NCI-H1694 (cell line): ENCODE results near the gene SIRT3.
"Not testable (repeated sequence)": the region's sequence is repeated elsewhere in the genome, so short reads cannot be mapped to it uniquely, and the experiment has no call there.

Source experiments
- DNase-seq: peaks from one replicate; lab custom pipeline; 2025; lab: John Stamatoyannopoulos, UW

Gene SIRT3

GRCh38 chr11:240315-240714, 4.2 kb upstream of the SIRT3 start:
- no peak for DNase-seq

DNA sequence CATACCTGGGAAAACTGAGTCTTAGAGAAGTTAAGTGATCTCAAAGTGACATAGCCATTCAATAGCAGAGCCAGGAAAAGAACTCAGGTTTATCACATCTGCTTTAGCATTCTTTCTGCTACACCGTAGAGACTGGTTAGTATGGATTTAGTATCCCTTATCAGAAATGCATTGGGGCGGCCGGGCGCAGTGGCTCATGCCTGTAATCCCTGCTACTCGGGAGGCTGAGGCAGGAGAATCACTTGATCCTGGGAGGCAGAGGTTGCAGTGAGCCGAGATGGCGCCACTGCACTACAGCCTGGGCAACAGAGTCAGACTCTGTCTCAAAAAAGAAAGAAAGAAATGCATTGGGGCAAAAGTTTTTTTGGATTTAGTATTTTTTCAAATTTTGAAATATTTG, 2.2 kb upstream of the SIRT3 start:
- not testable (repeated sequence) for DNase-seq

DNA sequence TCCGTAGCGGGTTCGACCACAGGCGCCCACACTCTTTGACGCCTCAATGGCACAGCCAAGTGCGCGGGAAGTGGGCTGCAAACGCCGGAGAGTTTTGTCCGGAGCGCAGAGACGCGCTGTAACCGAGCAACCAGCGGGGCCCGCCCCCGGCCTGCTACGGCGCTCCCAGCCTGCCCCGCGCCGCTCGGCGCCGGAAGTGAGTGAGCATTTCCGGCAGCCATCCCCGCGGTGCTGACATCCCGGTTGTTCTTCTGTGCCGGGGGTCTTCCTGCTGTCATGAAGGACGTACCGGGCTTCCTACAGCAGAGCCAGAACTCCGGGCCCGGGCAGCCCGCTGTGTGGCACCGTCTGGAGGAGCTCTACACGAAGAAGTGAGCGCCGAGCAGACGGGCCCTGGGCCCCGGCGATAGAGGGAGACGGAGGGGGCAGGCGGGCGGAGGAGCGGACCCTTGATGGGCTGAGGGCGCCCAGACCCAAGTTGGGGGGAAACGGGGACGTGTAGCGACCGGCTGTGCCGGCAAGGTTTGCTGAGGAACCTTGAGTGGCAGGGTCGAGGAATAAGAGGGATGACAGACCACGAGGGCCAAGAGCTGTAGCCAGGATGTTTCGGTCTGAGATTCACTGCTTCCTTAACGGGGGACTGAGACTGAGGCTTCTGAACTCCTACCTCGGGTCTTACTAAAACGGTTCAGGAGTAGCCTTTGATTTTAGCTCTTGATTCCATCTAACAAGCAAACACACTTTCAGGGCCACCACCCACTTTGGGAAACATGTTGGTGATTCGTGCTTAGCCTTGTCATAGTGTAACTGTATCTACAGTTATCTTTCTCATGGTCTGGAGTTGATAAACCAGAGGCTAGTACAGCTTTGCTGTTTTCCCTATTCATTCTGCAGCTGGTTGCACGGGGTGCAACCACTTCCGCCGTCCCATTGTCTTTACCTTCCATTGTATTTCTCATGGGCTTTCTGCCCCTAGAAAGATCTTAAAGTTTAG, 929 bp upstream of the SIRT3 start, which contains the start of gene PSMD13:
Gene PSMD13 (plus strand): TSS at position 203 of the 994 bp plus-strand sequence. CDS start 74 bp downstream, at position 277.
- peak; percentile 14 for DNase-seq

DNA sequence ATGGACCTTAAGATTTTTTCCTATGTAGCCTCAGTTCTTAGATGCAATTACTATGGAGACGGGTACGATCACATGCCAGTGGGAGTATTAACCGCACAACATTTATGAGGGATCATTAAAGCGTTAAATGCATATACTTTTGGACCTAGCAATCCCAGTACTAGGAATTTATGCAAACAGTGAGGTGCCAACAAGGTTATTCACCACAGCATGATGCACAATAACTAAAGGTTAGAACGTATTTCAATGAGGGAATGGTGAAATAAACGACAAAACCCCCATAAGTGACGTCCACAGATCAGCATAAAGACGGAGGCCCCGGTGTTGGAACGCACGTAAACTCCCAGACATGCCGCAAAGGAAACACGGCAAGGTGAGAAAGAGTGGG, 539 bp downstream of the SIRT3 start:
- no peak for DNase-seq

- DNase-seq, result no peak
Measured at GRCh38 chr11:235180-235579, 962 bp downstream of the SIRT3 start.

GRCh38 chr11:232783-233565, 3.2 kb downstream of the SIRT3 start:
- no peak for DNase-seq

DNA sequence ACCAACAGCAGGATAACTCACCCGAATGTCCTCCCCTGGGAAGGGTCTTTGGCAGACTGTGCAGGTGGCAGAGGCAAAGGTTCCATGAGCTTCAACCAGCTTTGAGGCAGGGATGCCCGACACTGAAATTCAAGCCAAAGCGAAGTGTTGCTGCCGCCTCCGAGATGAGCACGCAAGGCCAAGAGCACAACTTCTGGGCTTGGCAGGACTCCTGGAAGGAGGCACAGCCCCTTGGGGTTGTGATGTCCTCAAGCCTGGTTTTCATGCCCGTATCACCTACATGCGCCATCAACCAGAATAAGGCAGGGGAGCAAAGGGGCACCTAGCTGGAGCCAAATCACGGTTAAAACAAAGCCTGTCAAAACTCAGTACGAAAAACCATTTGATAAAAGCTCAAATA, 5.7 kb downstream of the SIRT3 start:
- DNase-seq, result no peak

DNA sequence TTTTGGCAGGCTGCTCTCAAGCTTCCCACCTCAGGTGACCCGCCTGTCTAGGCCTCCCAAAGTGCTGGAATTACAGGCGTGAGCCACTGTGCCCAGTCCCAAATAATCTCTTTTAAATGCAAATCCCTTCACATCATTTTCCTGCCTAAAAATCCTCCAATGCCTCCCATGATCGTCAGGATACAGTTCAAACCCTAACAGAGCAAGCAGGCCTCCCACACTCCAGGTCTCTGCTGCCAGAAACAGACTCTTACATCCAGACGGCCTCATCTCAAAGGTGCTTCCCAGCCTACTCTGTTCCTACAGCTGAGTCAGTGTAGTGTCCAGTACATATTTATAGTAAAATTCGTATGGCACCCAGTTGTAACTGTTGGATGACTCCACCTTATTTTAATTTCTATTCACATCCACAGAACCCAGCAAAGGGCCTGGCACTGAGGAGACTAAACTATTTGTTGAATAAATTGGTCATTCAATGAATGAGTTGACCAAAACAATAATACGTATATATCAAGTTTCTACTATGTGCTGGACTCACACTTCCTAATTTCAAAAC, 8.2 kb downstream of the SIRT3 start:
- DNase-seq, result no peak

DNA sequence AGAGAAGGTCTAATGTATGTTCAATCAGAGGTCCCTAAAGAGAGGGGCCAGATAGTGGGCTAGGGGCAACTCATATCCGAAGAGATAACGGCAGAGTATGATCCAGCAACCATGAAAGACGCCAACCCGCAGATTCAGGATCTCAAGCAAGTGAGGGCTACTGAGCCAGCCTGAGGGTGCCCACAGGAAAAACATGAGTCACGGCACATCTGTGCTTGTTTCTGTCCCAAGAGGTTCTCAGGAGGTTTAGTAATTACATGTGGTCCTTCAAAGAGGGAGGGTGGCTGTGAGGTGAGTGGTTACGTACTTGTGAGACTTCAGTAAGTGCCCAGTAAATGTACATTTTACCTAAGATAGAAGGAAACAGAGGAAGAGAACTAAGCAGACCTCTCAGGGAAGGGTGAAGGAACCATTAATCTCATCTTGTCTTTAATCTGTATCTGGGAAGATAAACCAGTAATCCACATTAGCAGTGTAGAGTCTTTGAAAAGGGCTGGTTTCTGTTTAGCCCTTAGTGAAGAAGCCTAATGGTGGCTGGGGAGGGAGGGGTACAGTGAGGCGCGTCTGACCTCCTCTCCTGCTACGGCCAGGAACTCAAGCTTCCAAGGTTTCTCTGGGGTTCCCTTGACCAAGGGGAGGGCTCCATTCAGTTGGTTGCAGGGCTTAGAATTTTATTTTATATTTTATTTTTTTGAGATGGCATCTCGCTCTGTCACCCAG, 10.2 kb downstream of the SIRT3 start:
- no peak for DNase-seq

- no peak for DNase-seq
Measured at GRCh38 chr11:224424-224823, 11.7 kb downstream of the SIRT3 start.

DNA sequence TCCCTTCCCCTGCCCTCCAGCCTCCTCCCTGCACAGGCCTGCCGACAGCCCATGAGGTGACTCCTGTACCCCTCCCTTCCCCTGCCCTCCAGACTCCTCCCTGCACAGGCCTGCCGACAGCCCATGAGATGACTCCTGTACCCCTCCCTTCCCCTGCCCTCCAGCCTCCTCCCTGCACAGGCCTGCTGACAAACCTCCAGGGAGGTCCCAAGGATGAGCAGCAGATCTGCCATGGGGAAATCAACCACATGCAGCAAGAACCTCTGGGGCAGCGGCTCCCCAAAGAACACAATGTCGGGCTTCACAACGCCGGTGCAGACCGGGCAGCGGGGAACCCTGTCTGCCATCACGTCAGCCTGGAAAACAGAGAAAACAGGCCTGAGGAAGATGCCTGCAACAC, 12.3 kb downstream of the SIRT3 start:
- DNase-seq, result no peak

DNA sequence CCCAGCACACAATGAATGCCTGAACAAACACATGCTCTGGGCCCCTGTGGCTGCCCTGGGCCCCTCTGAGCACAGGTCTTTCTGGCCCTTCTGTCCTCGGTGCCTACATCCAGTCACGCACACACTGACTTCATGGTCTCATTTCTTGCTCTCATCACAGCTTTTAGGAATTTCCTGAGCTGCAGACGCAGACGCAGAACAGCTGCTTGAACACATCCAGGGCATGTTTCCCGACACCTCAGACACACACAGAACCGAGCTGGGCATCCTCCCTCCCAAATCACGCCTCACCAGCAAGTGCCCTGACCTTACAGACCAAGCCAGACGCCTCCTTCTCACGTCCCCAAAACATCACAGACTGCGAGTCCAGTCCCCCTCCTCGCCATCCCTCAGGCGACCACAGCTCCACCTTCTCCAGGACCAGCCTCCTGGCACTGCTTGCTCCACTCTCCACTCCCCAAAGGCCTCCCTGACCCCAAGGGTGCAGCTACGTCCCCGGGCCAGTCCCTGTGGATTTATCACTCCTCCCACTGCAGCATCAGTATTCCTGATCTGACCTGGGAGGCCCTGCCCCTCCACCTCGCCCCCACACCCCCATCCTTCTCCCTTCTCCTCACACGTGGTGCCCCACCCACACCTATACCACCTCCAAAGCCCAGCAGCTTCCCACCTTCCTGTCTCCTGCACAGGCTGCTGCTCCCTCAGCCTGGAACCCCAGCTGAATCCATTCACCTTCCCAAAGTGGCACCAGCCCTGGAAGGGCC, 12.9 kb downstream of the SIRT3 start:
- no peak for DNase-seq

DNA sequence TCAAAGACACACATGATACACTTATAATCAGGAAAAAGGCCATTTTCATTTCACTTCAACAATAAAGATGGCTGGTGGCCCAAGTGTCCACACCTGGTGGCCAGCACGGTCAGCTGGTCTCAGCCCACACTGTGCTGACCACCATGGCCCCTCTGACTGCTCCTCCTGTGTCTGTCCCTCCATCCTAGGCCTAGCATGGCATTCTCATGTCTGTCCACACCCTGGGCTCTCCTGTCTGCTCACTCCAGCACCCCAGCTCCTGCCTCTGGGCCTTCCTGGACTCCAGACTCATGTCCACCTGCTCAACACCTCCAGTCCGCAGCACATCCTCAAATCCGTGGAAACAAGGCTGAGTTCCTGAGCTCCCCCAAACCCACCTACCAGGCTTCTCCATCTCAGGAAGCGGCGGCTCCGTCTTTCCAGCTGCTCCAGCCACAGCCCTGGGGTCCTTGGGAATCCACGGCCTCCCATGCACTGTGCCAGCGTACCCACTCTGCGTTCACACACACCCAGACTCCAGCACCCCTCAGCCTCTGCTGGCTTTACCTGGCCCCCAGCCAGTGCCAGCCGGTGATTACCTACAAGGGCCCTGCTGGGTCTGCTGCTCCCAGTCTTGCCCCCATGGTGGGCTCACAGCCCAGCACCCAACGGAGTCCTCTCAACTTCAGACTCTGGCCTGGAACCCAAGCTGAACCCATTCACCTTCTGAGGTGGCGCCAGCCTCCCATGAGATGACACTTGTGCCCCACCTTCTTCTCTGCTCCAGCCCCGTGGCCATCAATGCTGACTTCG, 13.9 kb downstream of the SIRT3 start:
- DNase-seq, result no peak

DNA sequence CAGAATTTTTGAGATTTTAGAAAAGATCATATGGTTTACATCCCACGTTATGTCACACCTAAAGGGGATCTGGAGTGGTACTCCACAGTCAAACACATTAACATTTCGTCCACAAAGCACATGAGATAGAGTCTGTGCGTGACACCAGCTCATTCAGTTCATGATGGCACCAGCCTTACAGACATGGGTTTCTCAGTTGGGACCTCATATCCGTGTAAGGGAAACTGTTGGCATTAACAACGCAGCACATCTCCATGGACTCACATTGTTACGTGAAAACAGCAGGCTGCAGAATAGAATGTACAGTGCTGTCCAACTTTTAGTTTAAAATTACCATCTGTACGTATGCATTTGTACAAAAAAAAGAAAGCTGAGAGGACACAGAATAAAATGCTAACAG, 14.6 kb downstream of the SIRT3 start:
- no peak for DNase-seq

GRCh38 chr11:220641-221215, 15.4 kb downstream of the SIRT3 start:
- not testable (repeated sequence) for DNase-seq

DNA sequence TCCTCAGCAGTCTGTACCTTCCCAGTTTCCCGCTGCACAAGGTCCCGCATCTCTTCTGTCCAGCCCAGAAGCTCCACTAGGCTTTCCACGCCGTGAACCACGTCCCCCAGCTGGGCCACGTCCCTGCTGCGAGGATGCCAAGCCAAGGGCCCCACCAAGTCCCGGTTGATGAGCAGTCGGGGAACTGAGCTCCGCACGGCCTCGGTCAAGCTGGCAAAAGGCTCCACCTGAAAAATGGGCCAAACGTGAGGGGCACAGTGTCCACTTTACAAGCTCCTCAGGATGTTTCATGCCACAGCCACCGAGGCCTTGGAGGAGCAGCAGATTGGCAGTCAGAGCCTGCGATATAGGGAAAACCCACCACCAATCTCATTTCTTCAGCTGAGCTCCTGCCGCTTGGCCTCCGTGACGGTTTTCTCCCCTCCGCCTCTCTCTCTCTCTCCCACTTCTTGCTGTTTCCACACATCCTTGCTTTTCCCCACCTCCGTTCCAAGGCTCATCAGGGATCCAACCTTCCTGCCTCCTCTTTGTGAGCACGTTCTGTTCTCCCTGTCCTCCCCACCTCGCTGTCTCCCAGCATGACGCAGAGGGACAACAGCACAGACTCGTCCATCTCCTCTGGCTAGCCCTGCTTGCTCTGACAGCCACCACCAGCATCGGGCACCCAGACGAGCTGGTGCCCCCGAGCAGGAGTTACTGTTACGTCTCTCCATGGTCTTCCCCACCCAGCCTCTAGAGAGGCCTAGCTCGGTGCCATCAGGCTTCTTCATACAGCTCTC, 17.1 kb downstream of the SIRT3 start:
- DNase-seq, result no peak

DNA sequence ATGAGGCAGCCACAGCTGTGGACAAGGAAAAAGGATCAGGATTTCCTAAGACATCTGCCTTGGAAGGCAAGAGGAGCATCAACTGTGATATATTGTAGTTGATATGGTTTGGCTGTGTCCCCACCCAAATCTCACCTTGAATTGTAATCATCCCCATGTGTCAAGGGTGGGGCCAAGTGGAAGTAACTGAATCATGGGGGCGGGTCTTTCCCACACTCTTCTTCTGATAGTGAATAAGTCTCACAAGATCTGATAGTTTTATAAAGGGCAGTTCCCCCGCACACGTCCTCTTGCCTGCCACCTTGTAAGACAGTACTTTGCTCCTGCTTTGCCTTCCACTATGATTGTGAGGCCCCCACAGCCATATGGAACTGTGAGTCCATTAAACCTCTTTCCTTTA, 18.4 kb downstream of the SIRT3 start:
- DNase-seq, result no peak

DNA sequence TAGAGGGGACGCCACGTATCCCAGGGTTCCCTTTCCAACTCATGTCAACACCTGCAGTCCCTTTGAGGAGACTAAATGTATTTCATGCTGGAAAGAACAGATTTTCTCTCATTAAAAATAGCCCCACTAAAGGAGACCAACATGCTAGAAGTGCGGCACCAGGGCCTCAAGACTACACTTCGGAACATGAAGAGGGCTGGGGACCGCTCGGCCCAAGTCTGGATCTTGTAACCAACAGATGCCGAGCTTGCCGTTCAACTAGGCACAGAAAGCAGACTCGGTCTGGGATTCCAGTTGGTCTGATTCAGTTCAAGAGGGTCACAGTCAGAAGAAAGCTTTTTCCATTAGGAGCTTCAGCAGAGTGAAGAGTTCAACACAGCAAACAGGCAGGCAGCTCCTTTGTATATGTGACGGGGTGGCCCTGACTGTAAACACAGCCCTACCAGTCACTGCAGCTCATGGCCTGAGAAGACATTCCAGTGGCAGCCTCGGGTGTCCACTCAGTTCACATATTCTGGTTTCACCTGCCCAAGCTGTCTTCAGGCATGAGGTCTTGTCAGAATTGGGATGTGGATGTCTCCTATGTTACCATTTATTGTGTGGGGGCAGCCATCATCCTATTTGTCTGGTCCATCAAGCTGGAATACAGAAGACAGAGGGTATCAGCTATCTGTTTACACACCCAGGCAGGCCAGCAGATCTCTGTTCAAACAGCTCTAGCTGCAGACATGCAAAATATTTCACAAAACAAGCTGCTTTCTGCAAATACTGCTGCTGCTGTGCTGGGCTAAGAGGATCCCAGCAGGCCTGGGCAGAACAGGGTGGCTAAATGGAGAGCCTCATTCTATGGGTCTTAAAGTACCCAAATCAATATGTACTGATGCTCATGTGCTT, 19.8 kb downstream of the SIRT3 start:
- DNase-seq, result no peak
